Measurements from ENCODE around the gene FH. TPM values are rescaled to one million over a fixed set of nuclear protein-coding genes. Genes with fewer than 3 reads are reported as not detected.

FH gene
- total RNA-seq, 3 donors from 2014 or later (not counting 1 experiment from before 2014, with no cell fraction given): 16.6 to 18.3 (median 16.7) TPM

- H3K27me3 ChIP-seq (ENCODE audit: control insufficient read depth, insufficient read depth, low read length): no peaks in the 10 kb centered on the region
- TF ChIP-seq CTCF (IDR thresholded peaks at IDR 0.05): no peak
- no peaks in the 10 kb centered on the region for H3K36me3 ChIP-seq (ENCODE audit: control insufficient read depth, insufficient read depth, low read length)
- H3K27ac ChIP-seq (ENCODE audit: low read length): no peak overlapping the region
- H3K9me3 ChIP-seq (ENCODE audit: control insufficient read depth, insufficient read depth, low read length): no peaks in the 10 kb centered on the region
- H3K9me3 Mint-ChIP-seq: no peaks in the 10 kb centered on the region
- intact Hi-C loops (cut with micrococcal nuclease): no loop called here
- peaks cover under 1% of the 10 kb centered on the region for H3K4me1 ChIP-seq (ENCODE audit: control insufficient read depth, insufficient read depth, low read length)
- H3K27ac Mint-ChIP-seq: no peak overlapping the region
- DNase-seq (no peak), ATAC-seq (no peak)
- no peak overlapping the region for H3K4me3 Mint-ChIP-seq
- peaks cover 3% of the 10 kb centered on the region in 2 donors for H3K4me1 Mint-ChIP-seq
- 91% methylated on average over 3 of the region's 5 CpGs for WGBS (ENCODE audit: insufficient coverage)
- H3K36me3 Mint-ChIP-seq: no peaks in the 10 kb centered on the region
- H3K27me3 Mint-ChIP-seq (ENCODE audit: low read depth in 2 of 2): peaks cover 0 to 4% of the 10 kb centered on the region in 2 donors
- no peak overlapping the region for H3K4me3 ChIP-seq (ENCODE audit: low read length)
Observed at GRCh38 chr1:241557551-241558193, 38.1 kb upstream of the FH start.

GRCh38 chr1:241557031-241557430 lies 37.5 kb upstream of the FH start:
- peaks cover 6% of the 10 kb centered on the region for H3K4me1 ChIP-seq (ENCODE audit: control insufficient read depth, insufficient read depth, low read length)
- TF ChIP-seq CTCF (IDR thresholded peaks at IDR 0.05): no peak
- no peaks in the 10 kb centered on the region for H3K9me3 ChIP-seq (ENCODE audit: control insufficient read depth, insufficient read depth, low read length)
- no peaks in the 10 kb centered on the region for H3K9me3 Mint-ChIP-seq
- no peaks in the 10 kb centered on the region for H3K36me3 Mint-ChIP-seq
- intact Hi-C loops (cut with micrococcal nuclease): no loop called here
- H3K27ac ChIP-seq (ENCODE audit: low read length): no peak overlapping the region
- H3K27ac Mint-ChIP-seq: no peak overlapping the region
- 94% methylated on average over 5 of the region's 5 CpGs for WGBS (ENCODE audit: insufficient coverage)
- H3K36me3 ChIP-seq (ENCODE audit: control insufficient read depth, insufficient read depth, low read length): no peaks in the 10 kb centered on the region
- H3K27me3 Mint-ChIP-seq (ENCODE audit: low read depth in 2 of 2): no peaks in the 10 kb centered on the region
- H3K4me3 Mint-ChIP-seq: no peak overlapping the region
- no peak overlapping the region for H3K4me3 ChIP-seq (ENCODE audit: low read length)
- H3K4me1 Mint-ChIP-seq: peaks cover 9 to 10% of the 10 kb centered on the region in 2 donors
- no peak for DNase-seq
- ATAC-seq: no peak
- no peaks in the 10 kb centered on the region for H3K27me3 ChIP-seq (ENCODE audit: control insufficient read depth, insufficient read depth, low read length)

GRCh38 chr1:241555526-241555925 lies 36.0 kb upstream of the FH start:
- DNase-seq (no peak), ATAC-seq (no peak)
- intact Hi-C loops (cut with micrococcal nuclease): no loop called here
- peaks cover 20% of the 10 kb centered on the region in 2 donors for H3K4me1 Mint-ChIP-seq
- H3K9me3 Mint-ChIP-seq: no peaks in the 10 kb centered on the region
- H3K4me1 ChIP-seq (ENCODE audit: control insufficient read depth, insufficient read depth, low read length): peaks cover 8% of the 10 kb centered on the region
- H3K27ac ChIP-seq (ENCODE audit: low read length): no peak overlapping the region
- H3K36me3 Mint-ChIP-seq: no peaks in the 10 kb centered on the region
- TF ChIP-seq CTCF (IDR thresholded peaks at IDR 0.05): no peak
- H3K27ac Mint-ChIP-seq: no peak overlapping the region
- no peaks in the 10 kb centered on the region for H3K9me3 ChIP-seq (ENCODE audit: control insufficient read depth, insufficient read depth, low read length)
- H3K27me3 ChIP-seq (ENCODE audit: control insufficient read depth, insufficient read depth, low read length): no peaks in the 10 kb centered on the region
- no peak overlapping the region for H3K4me3 ChIP-seq (ENCODE audit: low read length)
- H3K36me3 ChIP-seq (ENCODE audit: control insufficient read depth, insufficient read depth, low read length): no peaks in the 10 kb centered on the region
- H3K4me3 Mint-ChIP-seq: no peak overlapping the region
- H3K27me3 Mint-ChIP-seq (ENCODE audit: low read depth in 2 of 2): no peaks in the 10 kb centered on the region
- 90% methylated on average over 3 of the region's 3 CpGs for WGBS (ENCODE audit: insufficient coverage)
